DOHH2 (cell line): ENCODE measurements around the gene CNTN5.

Experiments
- H3F3A ChIP-seq: fragments of 200-600 bp; sonication (generic), shearing (Covaris generic); 2 replicates; pipeline ENCODE4 v1.6.0; 2016; ENCODE audit warnings: antibody characterized with exemption, mild to moderate bottlenecking; ENCODE audit not compliant: control insufficient read depth, insufficient read depth
- H3K27ac ChIP-seq: fragments of 200-600 bp; sonication (generic); 2 replicates; pipeline ENCODE4 v1.5.1; 2014; ENCODE audit warnings: low read depth, mild to moderate bottlenecking, low read length, moderate library complexity
- H3K27me3 ChIP-seq: fragments of 200-600 bp; sonication (generic); 2 replicates; pipeline ENCODE4 v1.6.1; 2014; ENCODE audit warnings: mild to moderate bottlenecking, low read length, mixed read lengths; ENCODE audit not compliant: control insufficient read depth
- H3K36me3 ChIP-seq: fragments of 200-600 bp; sonication (generic); 2 replicates; pipeline ENCODE4 v1.6.1; 2014; ENCODE audit warnings: mild to moderate bottlenecking, low read length, moderate library complexity, mixed read lengths; ENCODE audit not compliant: control insufficient read depth
- H3K4me1 ChIP-seq: fragments of 200-600 bp; sonication (generic); 2 replicates; pipeline ENCODE4 v1.6.1; 2014; ENCODE audit warnings: mild to moderate bottlenecking, low read length, mixed read lengths; ENCODE audit not compliant: control insufficient read depth
- H3K4me2 ChIP-seq: fragments of 200-600 bp; sonication (generic); 2 replicates; pipeline ENCODE4 v1.6.0; 2014; ENCODE audit warnings: mild to moderate bottlenecking, low read length, moderate library complexity
- H3K4me3 ChIP-seq: fragments of 200-600 bp; sonication (generic); 2 replicates; pipeline ENCODE4 v1.5.1; 2014; ENCODE audit warnings: mild to moderate bottlenecking, low read length, mixed read lengths
- H3K79me2 ChIP-seq: fragments of 200-600 bp; sonication (generic); 2 replicates; pipeline ENCODE4 v1.6.1; 2014; ENCODE audit warnings: mild to moderate bottlenecking, low read length, mixed read lengths; ENCODE audit not compliant: control insufficient read depth
- H3K9me2 ChIP-seq: fragments of 200-600 bp; sonication (generic); replicated peaks from 2 replicates; pipeline ENCODE4 v1.6.1; 2014; ENCODE audit warnings: mild to moderate bottlenecking, low read length, mixed read lengths; ENCODE audit not compliant: control insufficient read depth
- H3K9me3 ChIP-seq: fragments of 200-600 bp; sonication (generic); 2 replicates; pipeline ENCODE4 v1.6.1; 2014; ENCODE audit warnings: antibody characterized with exemption, low read length, mixed read lengths; ENCODE audit not compliant: control insufficient read depth, insufficient read depth
- H4K20me1 ChIP-seq: fragments of 200-600 bp; sonication (generic); 2 replicates; pipeline ENCODE4 v1.6.0; 2014; ENCODE audit warnings: low read depth, mild to moderate bottlenecking, antibody characterized with exemption, low read length, moderate library complexity; ENCODE audit not compliant: control insufficient read depth, insufficient read depth
- EZH2phosphoT487 ChIP-seq: fragments of 200-600 bp; sonication (generic); IDR thresholded peaks from 2 replicates; pipeline ENCODE4 v1.6.1; 2017; ENCODE audit warnings: borderline replicate concordance, mild to moderate bottlenecking, antibody characterized with exemption, low read length, moderate library complexity, mixed read lengths
- TF ChIP-seq, protein P1 (sequence below): fragments of 200-600 bp; sonication (generic); IDR thresholded peaks from one replicate; pipeline ENCODE4 v1.5.1; 2014; ENCODE audit warnings: antibody characterized with exemption, mild to moderate bottlenecking, low read depth, low read length; ENCODE audit not compliant: poor library complexity, severe bottlenecking

CNTN5 gene

DNA sequence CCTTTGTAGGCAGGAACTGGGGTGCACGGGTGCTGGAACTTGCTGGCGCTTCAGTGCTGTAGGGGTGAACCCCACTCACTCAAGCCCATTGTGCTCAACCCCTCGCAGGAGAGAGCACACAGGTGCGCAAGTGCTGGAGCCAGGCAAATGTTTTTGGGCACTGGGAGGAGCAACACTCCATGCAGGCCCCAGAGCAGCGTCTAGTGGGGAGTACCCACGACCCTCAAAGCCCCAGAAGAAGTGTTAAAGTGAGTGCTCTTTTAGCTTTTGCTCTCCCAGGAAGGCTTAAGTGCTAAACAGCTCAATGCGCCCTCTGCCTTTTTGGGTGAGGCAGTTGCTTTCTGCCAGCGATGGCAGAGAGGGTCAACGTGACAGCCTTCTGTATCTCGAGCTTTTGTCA, 1384.2 kb downstream of the CNTN5 start:
- Histone ChIP-seq H4K20me1 (no peaks in the 10 kb centered on the region), H3K4me2 (no peak overlapping the region), H3K4me3 (no peak overlapping the region), H3K36me3 (no peaks in the 10 kb centered on the region), H3K9me3 (no peaks in the 10 kb centered on the region), H3K27ac (no peak overlapping the region), H3K4me1 (no peaks in the 10 kb centered on the region), H3K9me2 (no peaks in the 10 kb centered on the region), H3K79me2 (no peaks in the 10 kb centered on the region), H3K27me3 (no peaks in the 10 kb centered on the region), H3F3A (no peaks in the 10 kb centered on the region)
- TF ChIP-seq EZH2phosphoT487 = no peak
- TF ChIP-seq, protein P1, sequence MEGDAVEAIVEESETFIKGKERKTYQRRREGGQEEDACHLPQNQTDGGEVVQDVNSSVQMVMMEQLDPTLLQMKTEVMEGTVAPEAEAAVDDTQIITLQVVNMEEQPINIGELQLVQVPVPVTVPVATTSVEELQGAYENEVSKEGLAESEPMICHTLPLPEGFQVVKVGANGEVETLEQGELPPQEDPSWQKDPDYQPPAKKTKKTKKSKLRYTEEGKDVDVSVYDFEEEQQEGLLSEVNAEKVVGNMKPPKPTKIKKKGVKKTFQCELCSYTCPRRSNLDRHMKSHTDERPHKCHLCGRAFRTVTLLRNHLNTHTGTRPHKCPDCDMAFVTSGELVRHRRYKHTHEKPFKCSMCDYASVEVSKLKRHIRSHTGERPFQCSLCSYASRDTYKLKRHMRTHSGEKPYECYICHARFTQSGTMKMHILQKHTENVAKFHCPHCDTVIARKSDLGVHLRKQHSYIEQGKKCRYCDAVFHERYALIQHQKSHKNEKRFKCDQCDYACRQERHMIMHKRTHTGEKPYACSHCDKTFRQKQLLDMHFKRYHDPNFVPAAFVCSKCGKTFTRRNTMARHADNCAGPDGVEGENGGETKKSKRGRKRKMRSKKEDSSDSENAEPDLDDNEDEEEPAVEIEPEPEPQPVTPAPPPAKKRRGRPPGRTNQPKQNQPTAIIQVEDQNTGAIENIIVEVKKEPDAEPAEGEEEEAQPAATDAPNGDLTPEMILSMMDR = no peak
